HG03558 (cell line): ENCODE measurements around the gene ARFGEF3.

Experiments used
- ATAC-seq: cut with Tn5 transposase; IDR thresholded peaks from one replicate; pipeline ENCODE4 v1.9.1; 2021; ENCODE audit warnings: moderate number of reproducible peaks; ENCODE audit not compliant: unreplicated experiment; ENCODE audit errors: extremely low read depth

Gene ARFGEF3

GRCh38 chr6:138237463-138237862, 75.7 kb downstream of the ARFGEF3 start:
- ATAC-seq, result no peak

- ATAC-seq, result no peak
These were observed 76.6 kb downstream of the ARFGEF3 start for GRCh38 chr6:138238368-138238767.

- no peak for ATAC-seq
These were observed 78.0 kb downstream of the ARFGEF3 start for GRCh38 chr6:138239774-138240173.

DNA sequence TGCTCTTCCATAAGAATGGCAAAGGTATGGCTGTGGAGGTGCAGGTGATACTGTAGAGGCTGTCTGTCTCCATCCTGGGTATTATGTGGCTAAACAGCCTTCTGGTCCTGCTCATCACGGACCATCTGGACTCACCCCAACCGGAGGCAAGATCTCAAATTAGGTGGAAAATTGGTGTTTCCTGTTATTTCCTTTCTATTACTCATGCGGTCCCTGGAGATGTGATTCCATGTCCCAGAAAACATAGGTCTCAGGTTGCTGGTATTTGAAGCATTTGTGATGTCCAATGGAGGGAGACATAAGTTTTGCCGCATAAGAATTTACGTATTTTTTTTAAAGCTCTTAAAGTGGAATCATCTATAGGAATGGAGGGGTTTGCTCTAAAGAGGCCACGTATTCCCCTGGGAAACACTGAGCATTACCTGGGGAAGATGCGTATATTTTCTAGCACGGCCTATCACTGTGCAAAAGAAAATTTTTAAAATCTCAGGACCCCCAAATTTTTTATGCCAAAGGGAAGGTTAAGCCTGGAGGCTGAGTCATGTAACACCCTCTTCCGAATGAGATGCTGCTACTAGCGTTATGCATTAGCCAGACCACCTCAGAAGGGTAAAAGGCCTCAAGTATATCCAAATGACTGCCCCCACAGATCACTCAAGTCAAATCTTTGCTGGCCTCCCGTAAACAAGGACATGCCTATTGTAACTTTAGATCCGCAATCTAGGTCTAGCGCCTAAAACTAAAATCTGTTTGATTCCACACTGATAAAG, 78.9 kb downstream of the ARFGEF3 start:
- no peak for ATAC-seq

GRCh38 chr6:138241381-138241780, 79.6 kb downstream of the ARFGEF3 start:
- ATAC-seq, result no peak

DNA sequence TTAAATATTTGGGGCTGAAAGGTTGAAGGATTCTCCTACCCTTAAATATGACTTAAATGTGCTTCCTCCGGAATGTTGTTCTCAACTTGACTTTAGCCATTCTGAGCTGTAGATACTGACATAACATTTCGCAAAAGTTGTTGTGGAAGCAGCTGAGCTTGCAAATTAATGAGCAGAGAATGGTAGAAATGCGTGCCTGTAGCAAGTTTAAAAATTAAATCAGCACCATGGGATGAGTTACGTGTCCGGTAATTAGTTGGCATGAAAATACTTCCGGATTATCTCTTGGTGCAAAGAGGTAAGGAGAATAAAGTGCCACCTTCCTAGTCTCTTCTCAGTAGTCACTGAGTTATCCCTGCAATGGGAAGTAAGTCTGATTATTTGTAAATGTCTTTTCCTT, 80.2 kb downstream of the ARFGEF3 start:
- no peak for ATAC-seq

- ATAC-seq, result no peak
These were observed 81.4 kb downstream of the ARFGEF3 start for GRCh38 chr6:138242987-138243592.

DNA sequence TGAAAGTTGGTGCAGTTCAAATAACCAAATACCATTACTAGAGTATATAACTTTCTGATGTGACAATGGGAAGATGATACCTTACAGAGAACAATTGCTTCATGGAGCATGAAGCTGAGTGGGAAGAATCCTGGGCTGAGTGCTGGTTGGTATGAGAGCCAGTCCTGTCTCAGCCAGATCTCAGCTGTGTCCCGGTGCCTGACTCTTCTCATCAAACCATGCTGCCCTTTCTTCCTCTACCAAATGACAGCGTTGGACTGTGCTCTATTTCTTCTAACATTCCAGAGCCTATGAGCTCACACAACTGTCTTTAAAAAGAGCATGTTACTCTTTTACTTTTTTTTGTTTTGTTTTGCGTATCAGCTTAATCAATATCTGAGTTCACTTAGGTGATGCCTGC, 84.0 kb downstream of the ARFGEF3 start:
- no peak for ATAC-seq

- no peak for ATAC-seq
These were observed 85.1 kb downstream of the ARFGEF3 start for GRCh38 chr6:138246650-138247440.

GRCh38 chr6:138248011-138248410, 86.3 kb downstream of the ARFGEF3 start:
- no peak for ATAC-seq

DNA sequence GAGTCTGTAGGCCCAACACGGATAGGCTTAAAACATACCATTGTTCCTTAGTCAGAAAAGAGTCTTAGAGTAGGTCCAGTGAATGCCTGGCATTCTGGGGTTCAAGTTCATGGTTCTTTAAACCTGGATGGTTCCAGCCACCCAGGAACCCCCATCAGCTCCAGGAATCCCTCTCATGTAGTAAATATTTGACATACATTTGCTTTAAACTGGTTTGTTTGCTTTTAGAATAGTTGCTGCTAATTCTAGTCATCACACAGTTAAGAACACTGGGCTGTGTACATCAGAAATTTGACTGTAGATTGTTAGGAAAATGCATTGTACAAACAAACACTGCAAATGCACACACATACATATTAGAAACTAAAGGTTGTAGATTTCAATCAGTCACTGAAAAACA, 87.1 kb downstream of the ARFGEF3 start:
- no peak for ATAC-seq

DNA sequence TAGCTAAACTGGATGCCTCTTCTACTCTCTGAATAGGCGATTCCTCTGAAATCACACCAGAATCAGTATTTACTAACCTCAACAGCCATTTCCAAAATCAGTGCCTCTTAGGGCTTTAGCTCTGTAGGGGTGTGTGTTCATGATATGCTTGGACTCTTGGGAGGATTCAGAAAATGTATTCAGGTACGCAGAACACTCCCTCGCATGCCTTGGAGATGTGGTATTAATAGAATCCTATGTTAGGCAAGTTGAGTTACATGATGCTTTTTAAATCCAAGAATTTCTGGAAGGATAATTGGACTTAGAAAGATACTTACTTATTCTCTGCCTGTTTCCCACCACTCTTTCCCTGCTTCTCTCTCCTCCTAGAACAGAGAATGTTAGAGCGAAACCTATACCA, 88.3 kb downstream of the ARFGEF3 start:
- ATAC-seq, result no peak

- no peak for ATAC-seq
These were observed 88.9 kb downstream of the ARFGEF3 start for GRCh38 chr6:138250513-138251247.

DNA sequence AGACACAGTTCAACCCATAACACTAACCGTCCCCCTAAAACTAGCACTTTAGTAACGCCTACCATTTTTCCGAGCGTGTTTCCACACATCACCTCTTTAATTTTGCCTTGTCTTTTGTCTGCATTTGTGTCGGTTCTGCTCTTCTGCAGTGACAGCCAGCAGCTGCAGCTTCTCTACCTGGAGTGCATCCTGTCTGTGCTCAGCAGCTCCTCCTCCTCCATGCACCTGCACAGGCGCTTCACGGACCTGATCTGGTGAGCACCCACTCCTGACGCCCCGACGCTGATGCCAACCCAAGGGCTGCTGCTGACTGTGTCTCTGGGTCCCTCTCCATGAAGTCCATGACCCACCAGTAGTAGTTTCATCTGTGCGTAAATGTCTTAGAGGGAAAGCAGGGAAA, 92.0 kb downstream of the ARFGEF3 start:
- ATAC-seq, result no peak

DNA sequence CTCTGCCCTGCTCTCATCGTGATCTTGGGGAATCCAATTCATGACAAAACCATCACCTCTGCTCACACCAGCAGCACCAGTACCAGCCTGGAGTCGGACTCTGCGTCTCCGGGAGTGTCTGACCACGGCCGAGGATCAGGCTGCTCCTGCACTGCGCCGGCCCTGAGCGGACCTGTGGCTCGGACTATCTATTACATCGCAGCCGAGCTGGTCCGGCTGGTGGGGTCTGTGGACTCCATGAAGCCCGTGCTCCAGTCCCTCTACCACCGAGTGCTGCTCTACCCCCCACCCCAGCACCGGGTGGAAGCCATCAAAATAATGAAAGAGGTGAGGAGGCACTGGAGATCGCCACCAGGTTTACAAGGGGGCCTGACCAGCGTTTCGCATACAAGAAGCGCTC, 93.7 kb downstream of the ARFGEF3 start:
- ATAC-seq, result no peak

GRCh38 chr6:138257638-138258040, 95.9 kb downstream of the ARFGEF3 start:
- ATAC-seq, result no peak

DNA sequence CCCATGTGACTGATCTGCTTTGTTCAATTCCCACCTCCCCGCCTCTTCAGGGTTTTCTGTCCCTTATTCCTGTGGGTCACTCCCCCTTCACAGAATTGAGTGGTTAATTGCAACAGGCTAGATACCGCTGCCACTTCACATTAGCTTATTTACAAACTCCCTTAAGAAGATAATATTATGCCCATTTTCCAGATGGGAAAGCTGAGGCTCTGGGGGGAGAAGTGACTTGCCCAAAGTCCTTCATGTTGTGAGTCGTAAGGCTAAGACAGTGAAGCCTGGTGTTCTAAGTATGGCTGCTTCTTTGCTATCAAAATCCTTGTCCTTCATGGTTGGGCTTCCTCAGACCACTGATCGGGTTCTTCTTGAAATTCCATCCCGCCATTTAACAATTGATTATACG, 96.5 kb downstream of the ARFGEF3 start:
- no peak for ATAC-seq

GRCh38 chr6:138258991-138259390, 97.3 kb downstream of the ARFGEF3 start:
- ATAC-seq, result no peak

GRCh38 chr6:138261116-138261780, 99.5 kb downstream of the ARFGEF3 start:
- ATAC-seq, result no peak

DNA sequence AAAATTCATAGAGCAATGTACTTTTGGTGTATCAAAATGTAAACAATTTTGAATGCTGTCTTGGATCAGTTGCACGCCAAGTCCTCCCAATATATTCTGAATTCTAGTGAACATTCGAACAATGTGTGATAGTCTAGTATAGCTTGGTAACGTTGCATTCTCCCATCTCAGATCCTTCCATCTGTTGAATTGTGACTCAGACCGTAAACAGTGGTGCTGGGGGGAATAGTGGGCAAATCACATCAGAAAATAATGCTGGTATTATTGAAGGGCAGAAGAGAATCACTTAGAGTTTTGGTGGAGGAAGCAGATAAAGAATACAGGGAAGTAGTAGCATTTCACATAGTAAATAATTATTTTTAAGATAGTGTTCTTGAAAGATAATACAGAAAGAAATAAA, 102.2 kb downstream of the ARFGEF3 start:
- no peak for ATAC-seq
